Activated T-helper 17 cell treated with anti-CD3 and anti-CD28 coated beads, Interleukin-2, amount 50 U/mL, for 72 hours (primary cell): Measurements from ENCODE around the gene GNL2. TPM values are rescaled to one million over a fixed set of nuclear protein-coding genes. Genes with fewer than 3 reads are reported as not detected.
A peak's percentile ranks its signal among the peaks of the same experiment; 100 is the strongest.
"Not testable (repeated sequence)": the region's sequence is repeated elsewhere in the genome, so short reads cannot be mapped to it uniquely, and the experiment has no call there.

Source experiments
- ATAC-seq: fragments of 150-1000 bp; cut with Tn5 transposase; replicated peaks from 2 replicates; pipeline ENCODE4 v1.10.0; 2021; ENCODE audit warnings: mild to moderate bottlenecking, moderate library complexity
- H3K27ac Mint-ChIP-seq: one replicate; pipeline ENCODE4 v1.8.0; 2022; ENCODE audit warnings: mixed read lengths
- H3K27me3 Mint-ChIP-seq: one replicate; pipeline ENCODE4 v1.8.0; 2022; ENCODE audit warnings: mixed read lengths
- H3K36me3 Mint-ChIP-seq: one replicate; pipeline ENCODE4 v1.8.0; 2022; ENCODE audit warnings: low read depth, mild to moderate bottlenecking, mixed read lengths
- H3K4me1 Mint-ChIP-seq: one replicate; pipeline ENCODE4 v1.8.0; 2022; ENCODE audit warnings: mixed read lengths
- H3K4me3 Mint-ChIP-seq: one replicate; pipeline ENCODE4 v1.8.0; 2022; ENCODE audit warnings: mild to moderate bottlenecking, mixed read lengths
- H3K9me3 Mint-ChIP-seq: one replicate; pipeline ENCODE4 v1.8.0; 2022; ENCODE audit warnings: mixed read lengths
- total RNA-seq, 2 donors: library from RNA; stranded (reverse); gene quantifications; one replicate each; pipeline ENCODE4 v1.2.3, GENCODE V29; 2022

Gene GNL2
- total RNA-seq, 2 donors from 2014 or later: 48.8 to 76.6 TPM

GRCh38 chr1:37593726-37594125, 2.0 kb downstream of the GNL2 start:
- Mint-ChIP-seq H3K4me1 (peaks cover 19% of the 10 kb centered on the region), H3K9me3 (no peaks in the 10 kb centered on the region), H3K27me3 (no peaks in the 10 kb centered on the region), H3K36me3 (peaks cover 66% of the 10 kb centered on the region), H3K27ac (no peak overlapping the region), H3K4me3 (peak overlapping the region; percentile 100)
- no peak for ATAC-seq

- peaks cover 100% of the 10 kb centered on the region for H3K36me3 Mint-ChIP-seq
- ATAC-seq: peak; percentile 59
- no peak overlapping the region for H3K27ac Mint-ChIP-seq
- H3K4me3 Mint-ChIP-seq: no peak overlapping the region
- no peaks in the 10 kb centered on the region for H3K9me3 Mint-ChIP-seq
- H3K4me1 Mint-ChIP-seq: peaks cover 9% of the 10 kb centered on the region
- H3K27me3 Mint-ChIP-seq: no peaks in the 10 kb centered on the region
Measured at GRCh38 chr1:37588939-37589338, 6.8 kb downstream of the GNL2 start.

- H3K36me3 Mint-ChIP-seq: peaks cover 100% of the 10 kb centered on the region
- H3K9me3 Mint-ChIP-seq, H3K27ac Mint-ChIP-seq, H3K4me1 Mint-ChIP-seq, H3K27me3 Mint-ChIP-seq, ATAC-seq, H3K4me3 Mint-ChIP-seq: not testable (repeated sequence)
Measured at GRCh38 chr1:37584544-37584943, 11.2 kb downstream of the GNL2 start.

GRCh38 chr1:37575692-37576091, 20.0 kb downstream of the GNL2 start:
- no peaks in the 10 kb centered on the region for H3K9me3 Mint-ChIP-seq
- peak; percentile 52 for ATAC-seq
- peaks cover 96% of the 10 kb centered on the region for H3K36me3 Mint-ChIP-seq
- peak overlapping the region; percentile 91 for H3K27ac Mint-ChIP-seq
- H3K27me3 Mint-ChIP-seq: no peaks in the 10 kb centered on the region
- H3K4me3 Mint-ChIP-seq: peak overlapping the region; percentile 70
- peaks cover 43% of the 10 kb centered on the region for H3K4me1 Mint-ChIP-seq

GRCh38 chr1:37574834-37575480, 20.8 kb downstream of the GNL2 start:
- Mint-ChIP-seq H3K4me1 (peaks cover 47% of the 10 kb centered on the region), H3K27ac (peak overlapping the region; percentile 91), H3K27me3 (no peaks in the 10 kb centered on the region), H3K36me3 (peaks cover 96% of the 10 kb centered on the region), H3K4me3 (peak overlapping the region; percentile 70), H3K9me3 (no peaks in the 10 kb centered on the region)
- peak; percentile 65 for ATAC-seq

- peak; percentile 61 for ATAC-seq
- H3K4me3 Mint-ChIP-seq: peak overlapping the region; percentile 6
Measured at GRCh38 chr1:37570528-37571334, 25.0 kb downstream of the GNL2 start.

GRCh38 chr1:37567023-37567422, 28.7 kb downstream of the GNL2 start:
- H3K4me1 Mint-ChIP-seq: peaks cover 16% of the 10 kb centered on the region
- no peaks in the 10 kb centered on the region for H3K9me3 Mint-ChIP-seq
- H3K27me3 Mint-ChIP-seq: no peaks in the 10 kb centered on the region
- H3K4me3 Mint-ChIP-seq: no peak overlapping the region
- no peak overlapping the region for H3K27ac Mint-ChIP-seq
- H3K36me3 Mint-ChIP-seq: peaks cover 79% of the 10 kb centered on the region
- ATAC-seq: no peak

More at GRCh38 chr1:37570528-37571334, 25.0 kb downstream of the GNL2 start:
- Mint-ChIP-seq H3K9me3 (no peaks in the 10 kb centered on the region), H3K27me3 (no peaks in the 10 kb centered on the region), H3K4me1 (peaks cover 28% of the 10 kb centered on the region), H3K36me3 (peaks cover 98% of the 10 kb centered on the region), H3K27ac (peak overlapping the region; percentile 53)

GRCh38 chr1:37564892-37565291, 30.8 kb downstream of the GNL2 start:
- Mint-ChIP-seq H3K4me3 (no peak overlapping the region), H3K36me3 (peaks cover 62% of the 10 kb centered on the region), H3K9me3 (no peaks in the 10 kb centered on the region), H3K27ac (no peak overlapping the region), H3K4me1 (peaks cover 4% of the 10 kb centered on the region), H3K27me3 (no peaks in the 10 kb centered on the region)
- no peak for ATAC-seq

- H3K36me3 Mint-ChIP-seq: peaks cover 43% of the 10 kb centered on the region
- no peaks in the 10 kb centered on the region for H3K9me3 Mint-ChIP-seq
- no peak overlapping the region for H3K4me3 Mint-ChIP-seq
- no peaks in the 10 kb centered on the region for H3K27me3 Mint-ChIP-seq
- H3K4me1 Mint-ChIP-seq: peaks cover 8% of the 10 kb centered on the region
- no peak overlapping the region for H3K27ac Mint-ChIP-seq
- no peak for ATAC-seq
Measured at GRCh38 chr1:37562984-37563383, 32.8 kb downstream of the GNL2 start.

GRCh38 chr1:37561133-37562132, 34.3 kb downstream of the GNL2 start:
- no peaks in the 10 kb centered on the region for H3K9me3 Mint-ChIP-seq
- peak; percentile 58 for ATAC-seq
- H3K27me3 Mint-ChIP-seq: no peaks in the 10 kb centered on the region
- peak overlapping the region; percentile 15 for H3K27ac Mint-ChIP-seq
- no peak overlapping the region for H3K4me3 Mint-ChIP-seq
- peaks cover 10% of the 10 kb centered on the region for H3K4me1 Mint-ChIP-seq
- H3K36me3 Mint-ChIP-seq: peaks cover 28% of the 10 kb centered on the region

- Mint-ChIP-seq H3K27me3 (no peaks in the 10 kb centered on the region), H3K27ac (no peak overlapping the region), H3K4me1 (peaks cover 10% of the 10 kb centered on the region), H3K4me3 (no peak overlapping the region), H3K9me3 (no peaks in the 10 kb centered on the region), H3K36me3 (peaks cover 19% of the 10 kb centered on the region)
- no peak for ATAC-seq
Measured at GRCh38 chr1:37560401-37561132, 35.2 kb downstream of the GNL2 start.

GRCh38 chr1:37559957-37560379, 35.8 kb downstream of the GNL2 start:
- not testable (repeated sequence) for H3K27ac Mint-ChIP-seq, H3K27me3 Mint-ChIP-seq, H3K9me3 Mint-ChIP-seq, H3K4me1 Mint-ChIP-seq, H3K4me3 Mint-ChIP-seq, ATAC-seq
- peaks cover 13% of the 10 kb centered on the region for H3K36me3 Mint-ChIP-seq

GRCh38 chr1:37559080-37559479, 36.7 kb downstream of the GNL2 start:
- Mint-ChIP-seq H3K36me3 (peaks cover 9% of the 10 kb centered on the region), H3K27me3 (no peaks in the 10 kb centered on the region), H3K27ac (no peak overlapping the region), H3K9me3 (no peaks in the 10 kb centered on the region), H3K4me1 (peaks cover 12% of the 10 kb centered on the region), H3K4me3 (no peak overlapping the region)
- ATAC-seq: no peak

GRCh38 chr1:37558411-37558810, 37.3 kb downstream of the GNL2 start:
- H3K9me3 Mint-ChIP-seq: no peaks in the 10 kb centered on the region
- no peak for ATAC-seq
- H3K36me3 Mint-ChIP-seq: peaks cover 12% of the 10 kb centered on the region
- H3K4me1 Mint-ChIP-seq: peaks cover 14% of the 10 kb centered on the region
- H3K4me3 Mint-ChIP-seq: no peak overlapping the region
- H3K27ac Mint-ChIP-seq: peak overlapping the region; percentile 13
- no peaks in the 10 kb centered on the region for H3K27me3 Mint-ChIP-seq
